Hepatocyte (in vitro differentiated cells): ENCODE results near the gene PATL1. TPM values are rescaled to one million over a fixed set of nuclear protein-coding genes. Genes with fewer than 3 reads are reported as not detected.

ENCODE experiments used
- DNase-seq: peaks from one replicate; pipeline ENCODE4 v3.0.0-alpha.2; 2016; ENCODE audit warnings: low spot score
- H2AFZ ChIP-seq: fragments of 200-600 bp; sonication (generic); 2 replicates; pipeline ENCODE4 v1.6.0; 2016; ENCODE audit warnings: antibody characterized with exemption, mild to moderate bottlenecking
- H3K27ac ChIP-seq: fragments of 200-600 bp; sonication (generic); 2 replicates; pipeline ENCODE4 v1.5.1; 2016; ENCODE audit warnings: mild to moderate bottlenecking
- H3K27me3 ChIP-seq: fragments of 200-600 bp; sonication (generic); 2 replicates; pipeline ENCODE4 v1.6.1; 2016
- H3K36me3 ChIP-seq: fragments of 200-600 bp; sonication (generic); replicated peaks from 2 replicates; pipeline ENCODE4 v1.5.1; 2016; ENCODE audit warnings: low read depth; ENCODE audit not compliant: insufficient read depth
- H3K4me1 ChIP-seq: fragments of 200-600 bp; sonication (generic); 2 replicates; pipeline ENCODE4 v1.5.1; 2016; ENCODE audit warnings: mild to moderate bottlenecking, moderate library complexity; ENCODE audit not compliant: insufficient read depth
- H3K4me2 ChIP-seq: fragments of 200-600 bp; sonication (generic); 2 replicates; pipeline ENCODE4 v1.6.0; 2016
- H3K4me3 ChIP-seq: fragments of 200-600 bp; sonication (generic); 2 replicates; pipeline ENCODE4 v1.5.1; 2016; ENCODE audit warnings: mild to moderate bottlenecking
- H3K79me2 ChIP-seq: fragments of 200-600 bp; sonication (generic); 2 replicates; pipeline ENCODE4 v1.6.0; 2017; ENCODE audit warnings: mild to moderate bottlenecking
- H3K9me2 ChIP-seq: fragments of 200-600 bp; sonication (generic); replicated peaks from 2 replicates; pipeline ENCODE4 v1.6.0; 2017; ENCODE audit warnings: mild to moderate bottlenecking; ENCODE audit not compliant: insufficient read depth
- H3K9me3 ChIP-seq: fragments of 200-600 bp; sonication (generic); 2 replicates; pipeline ENCODE4 v1.5.1; 2016; ENCODE audit warnings: low read depth, mild to moderate bottlenecking
- H4K20me1 ChIP-seq: fragments of 200-600 bp; sonication (generic); 2 replicates; pipeline ENCODE4 v1.6.0; 2016; ENCODE audit warnings: mild to moderate bottlenecking; ENCODE audit not compliant: insufficient read depth, poor library complexity, severe bottlenecking
- EZH2 ChIP-seq: fragments of 200-600 bp; sonication (generic); IDR thresholded peaks from 2 replicates; pipeline ENCODE4 v1.6.1; 2016; ENCODE audit warnings: antibody characterized with exemption, mild to moderate bottlenecking, borderline replicate concordance
- EZH2phosphoT487 ChIP-seq: fragments of 200-600 bp; sonication (generic); IDR thresholded peaks from one replicate; pipeline ENCODE4 v1.6.1; 2018; ENCODE audit warnings: antibody characterized with exemption, mild to moderate bottlenecking, low read depth, moderate library complexity; ENCODE audit not compliant: unreplicated experiment, severe bottlenecking
- WGBS: methylation state at CpG from one replicate; pipeline ENCODE4 v1.1.6; 2016; ENCODE audit warnings: low lambda C conversion rate; ENCODE audit errors: missing lambda C conversion rate; 5-methylcytosine and 5-hydroxymethylcytosine counted together
- polyA plus RNA-seq: library from polyadenylated mRNA; unstranded; fragments of >200 nt; fragmentation: Nextera tagmentation; extraction: Ambion mirVana; gene quantifications from 2 replicates; pipeline ENCODE4 v1.2.1, GENCODE V29; 2016
- total RNA-seq: library from RNA; depleted of rRNA; stranded (reverse); fragments of >200 nt; gene quantifications from 2 replicates; pipeline ENCODE4 v1.2.3, GENCODE V29; 2014
- TF ChIP-seq, protein P1 (sequence below): fragments of 200-600 bp; sonication (generic); IDR thresholded peaks from 2 replicates; pipeline ENCODE4 v1.5.1; 2016; ENCODE audit warnings: antibody characterized with exemption, mild to moderate bottlenecking; ENCODE audit not compliant: poor library complexity

The PATL1 gene
- total and polyA plus RNA-seq, 2 experiments from 2014 or later: 19.9 to 21.6 TPM

DNA sequence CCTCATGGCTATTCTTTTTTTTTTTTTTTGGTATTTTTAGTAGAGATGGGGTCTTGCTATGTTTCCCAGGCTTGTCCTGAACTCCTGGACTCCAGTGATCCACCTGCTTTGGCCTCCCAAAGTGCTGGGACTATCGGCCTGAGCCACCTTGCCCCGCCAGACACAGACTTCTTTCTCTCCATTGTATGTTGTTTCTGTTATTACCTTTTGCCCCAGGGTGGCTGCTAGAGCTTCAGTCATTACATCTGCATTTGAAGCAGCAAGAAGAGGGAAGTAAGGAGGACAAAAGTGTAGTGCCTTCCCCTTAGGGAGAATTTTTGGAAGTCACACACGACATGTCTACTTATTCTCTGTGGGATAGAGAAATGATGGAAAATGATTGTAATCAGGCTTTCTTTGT, 43.1 kb downstream of the PATL1 start:
- Histone ChIP-seq H4K20me1 (no peaks in the 10 kb centered on the region), H3K36me3 (no peaks in the 10 kb centered on the region), H3K27ac (no peak overlapping the region), H3K4me1 (no peaks in the 10 kb centered on the region), H3K9me3 (no peaks in the 10 kb centered on the region), H3K9me2 (no peaks in the 10 kb centered on the region), H3K27me3 (no peaks in the 10 kb centered on the region), H3K4me2 (no peak overlapping the region), H3K79me2 (no peaks in the 10 kb centered on the region), H3K4me3 (no peak overlapping the region), H2AFZ (no peak overlapping the region)
- DNase-seq: no peak
- whole genome bisulfite sequencing: 69% methylated on average over 3 of the region's 3 CpGs
- TF ChIP-seq EZH2phosphoT487 (no peak), EZH2 (no peak)
- TF ChIP-seq, protein P1, sequence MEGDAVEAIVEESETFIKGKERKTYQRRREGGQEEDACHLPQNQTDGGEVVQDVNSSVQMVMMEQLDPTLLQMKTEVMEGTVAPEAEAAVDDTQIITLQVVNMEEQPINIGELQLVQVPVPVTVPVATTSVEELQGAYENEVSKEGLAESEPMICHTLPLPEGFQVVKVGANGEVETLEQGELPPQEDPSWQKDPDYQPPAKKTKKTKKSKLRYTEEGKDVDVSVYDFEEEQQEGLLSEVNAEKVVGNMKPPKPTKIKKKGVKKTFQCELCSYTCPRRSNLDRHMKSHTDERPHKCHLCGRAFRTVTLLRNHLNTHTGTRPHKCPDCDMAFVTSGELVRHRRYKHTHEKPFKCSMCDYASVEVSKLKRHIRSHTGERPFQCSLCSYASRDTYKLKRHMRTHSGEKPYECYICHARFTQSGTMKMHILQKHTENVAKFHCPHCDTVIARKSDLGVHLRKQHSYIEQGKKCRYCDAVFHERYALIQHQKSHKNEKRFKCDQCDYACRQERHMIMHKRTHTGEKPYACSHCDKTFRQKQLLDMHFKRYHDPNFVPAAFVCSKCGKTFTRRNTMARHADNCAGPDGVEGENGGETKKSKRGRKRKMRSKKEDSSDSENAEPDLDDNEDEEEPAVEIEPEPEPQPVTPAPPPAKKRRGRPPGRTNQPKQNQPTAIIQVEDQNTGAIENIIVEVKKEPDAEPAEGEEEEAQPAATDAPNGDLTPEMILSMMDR: no peak

DNA sequence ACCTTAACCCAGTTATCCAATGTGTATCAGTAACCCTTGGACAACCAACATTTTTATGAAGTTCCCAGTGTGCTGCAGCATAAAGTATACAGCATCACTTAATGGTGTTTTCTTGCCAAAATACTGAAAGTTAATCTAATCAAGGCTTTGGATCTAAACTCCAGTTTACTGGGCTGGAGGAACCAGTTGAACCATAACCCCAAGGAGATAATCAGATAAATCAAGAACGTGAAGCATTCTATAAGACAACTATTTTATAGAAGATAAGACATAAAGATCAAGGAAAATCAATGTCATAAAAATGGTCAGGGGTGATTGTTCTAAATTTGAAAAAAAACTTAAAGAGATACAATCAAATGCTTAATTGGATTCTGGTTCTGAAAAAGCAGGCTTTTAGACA, 51.0 kb downstream of the PATL1 start:
- Histone ChIP-seq H3K9me3 (no peaks in the 10 kb centered on the region), H3K9me2 (no peaks in the 10 kb centered on the region), H3K79me2 (peaks cover 25% of the 10 kb centered on the region), H3K27me3 (no peaks in the 10 kb centered on the region), H3K36me3 (no peaks in the 10 kb centered on the region), H3K27ac (no peak overlapping the region), H3K4me2 (no peak overlapping the region), H3K4me3 (no peak overlapping the region), H2AFZ (no peak overlapping the region), H4K20me1 (peaks cover 20% of the 10 kb centered on the region), H3K4me1 (peaks cover 12% of the 10 kb centered on the region)
- TF ChIP-seq, protein P1: no peak
- TF ChIP-seq EZH2 (no peak), EZH2phosphoT487 (no peak)
- DNase-seq: no peak
- 43% methylated on average over 1 of the region's 1 CpG for WGBS

DNA sequence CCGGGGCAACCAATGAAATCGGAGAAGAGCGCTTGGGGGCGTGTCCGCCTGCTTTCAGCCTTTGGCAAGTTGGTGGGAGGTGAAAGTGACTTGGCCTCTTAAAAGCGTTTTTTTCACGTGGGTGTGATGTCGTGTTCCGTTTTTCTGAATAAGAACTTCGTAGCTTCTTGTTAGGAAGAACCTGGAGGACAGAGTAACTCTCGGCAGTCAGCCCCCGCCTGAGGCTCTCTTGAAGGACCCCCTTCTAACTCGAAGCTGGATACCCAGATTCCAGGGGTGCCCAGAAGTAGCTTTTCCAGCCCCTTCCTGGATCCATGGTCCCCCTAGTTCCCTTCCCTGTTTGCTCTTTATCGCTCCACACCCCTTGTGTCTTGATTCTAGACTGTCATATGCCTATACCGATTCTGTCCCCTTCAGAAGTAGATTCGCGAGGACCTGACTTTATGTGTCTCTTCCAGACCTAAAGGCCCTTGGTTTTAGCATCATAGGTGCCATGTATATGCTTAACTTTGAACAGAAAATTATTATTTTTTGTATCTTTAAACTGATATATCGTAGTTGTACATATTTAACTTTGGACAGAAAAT, 52.3 kb downstream of the PATL1 start:
- DNase-seq: no peak
- no peaks in the 10 kb centered on the region for H3K36me3 ChIP-seq
- no peaks in the 10 kb centered on the region for H3K9me3 ChIP-seq
- WGBS: 15% methylated on average over 18 of the region's 18 CpGs
- H3K9me2 ChIP-seq: no peaks in the 10 kb centered on the region
- H3K4me3 ChIP-seq: peak overlapping the region; percentile 14
- H2AFZ ChIP-seq: peak overlapping the region; percentile 59
- H3K27ac ChIP-seq: peak overlapping the region; percentile 86
- peaks cover 33% of the 10 kb centered on the region for H4K20me1 ChIP-seq
- peaks cover 23% of the 10 kb centered on the region for H3K4me1 ChIP-seq
- H3K79me2 ChIP-seq: peaks cover 38% of the 10 kb centered on the region
- TF ChIP-seq EZH2phosphoT487 (no peak), EZH2 (no peak)
- TF ChIP-seq, protein P1: no peak
- H3K27me3 ChIP-seq: no peaks in the 10 kb centered on the region
- peak overlapping the region; percentile 71 for H3K4me2 ChIP-seq
